GM18502 (cell line): Measurements from ENCODE around the gene HOXC9.

Source experiments
- ATAC-seq: cut with Tn5 transposase; IDR thresholded peaks from one replicate; pipeline ENCODE4 v1.9.1; 2021; ENCODE audit warnings: mild to moderate bottlenecking; ENCODE audit not compliant: unreplicated experiment, poor library complexity

HOXC9 gene

DNA sequence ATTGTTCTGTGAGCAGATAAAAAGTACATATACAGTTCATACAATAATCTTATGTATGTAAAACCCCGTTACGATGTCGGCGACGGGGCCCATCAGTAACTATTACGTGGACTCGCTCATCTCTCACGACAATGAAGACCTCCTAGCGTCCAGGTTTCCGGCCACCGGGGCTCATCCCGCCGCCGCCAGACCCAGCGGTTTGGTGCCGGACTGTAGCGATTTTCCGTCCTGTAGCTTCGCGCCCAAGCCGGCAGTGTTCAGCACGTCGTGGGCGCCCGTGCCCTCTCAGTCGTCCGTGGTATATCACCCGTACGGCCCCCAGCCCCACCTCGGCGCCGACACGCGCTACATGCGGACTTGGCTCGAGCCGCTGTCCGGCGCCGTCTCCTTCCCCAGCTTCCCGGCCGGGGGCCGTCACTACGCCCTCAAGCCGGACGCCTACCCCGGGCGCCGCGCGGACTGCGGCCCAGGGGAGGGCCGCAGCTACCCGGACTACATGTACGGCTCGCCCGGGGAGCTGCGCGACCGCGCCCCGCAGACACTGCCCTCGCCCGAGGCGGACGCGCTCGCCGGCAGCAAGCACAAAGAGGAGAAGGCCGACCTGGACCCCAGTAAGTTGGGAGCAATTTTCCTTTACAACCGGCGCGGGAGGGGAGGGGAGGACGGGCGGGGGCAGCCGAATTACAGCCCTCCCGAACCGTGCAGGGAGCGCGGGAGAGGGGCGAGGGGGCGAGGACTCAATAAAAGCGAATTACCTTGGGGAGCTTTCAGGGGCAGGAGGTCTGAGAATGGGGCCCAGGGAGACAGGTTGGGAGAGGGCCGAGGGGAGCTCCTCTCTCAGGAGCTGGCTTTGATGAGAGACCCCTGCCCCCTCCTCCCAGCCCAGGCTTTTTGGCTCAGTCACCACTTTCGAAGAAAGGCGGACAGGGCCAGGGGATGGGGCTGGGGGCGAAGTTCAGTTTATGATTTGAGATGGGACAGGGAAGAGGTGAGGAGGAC is at the start of gene HOXC9:
HOXC9 (plus strand) TSS at position 46 of the 999 bp plus-strand sequence; CDS start at position 74, 28 bp downstream.
- ATAC-seq, result no peak

DNA sequence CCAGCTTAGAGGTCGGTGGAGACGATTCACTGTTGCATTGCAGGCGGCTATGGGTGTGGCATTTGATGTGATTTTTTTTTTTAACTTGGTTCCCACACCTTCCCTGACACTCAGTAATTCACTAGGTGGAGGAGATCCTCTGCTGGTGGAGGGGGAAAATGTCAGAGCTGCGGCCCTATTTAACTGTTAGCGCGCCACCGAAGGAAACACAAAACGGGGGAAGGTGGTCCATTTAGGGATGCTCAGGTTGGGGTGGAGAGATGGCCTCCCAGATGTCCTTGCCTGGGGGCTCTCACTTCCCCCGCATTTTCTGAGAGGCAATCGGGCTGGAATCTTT is 49.6 kb upstream of the HOXC9 start:
- ATAC-seq, result no peak

DNA sequence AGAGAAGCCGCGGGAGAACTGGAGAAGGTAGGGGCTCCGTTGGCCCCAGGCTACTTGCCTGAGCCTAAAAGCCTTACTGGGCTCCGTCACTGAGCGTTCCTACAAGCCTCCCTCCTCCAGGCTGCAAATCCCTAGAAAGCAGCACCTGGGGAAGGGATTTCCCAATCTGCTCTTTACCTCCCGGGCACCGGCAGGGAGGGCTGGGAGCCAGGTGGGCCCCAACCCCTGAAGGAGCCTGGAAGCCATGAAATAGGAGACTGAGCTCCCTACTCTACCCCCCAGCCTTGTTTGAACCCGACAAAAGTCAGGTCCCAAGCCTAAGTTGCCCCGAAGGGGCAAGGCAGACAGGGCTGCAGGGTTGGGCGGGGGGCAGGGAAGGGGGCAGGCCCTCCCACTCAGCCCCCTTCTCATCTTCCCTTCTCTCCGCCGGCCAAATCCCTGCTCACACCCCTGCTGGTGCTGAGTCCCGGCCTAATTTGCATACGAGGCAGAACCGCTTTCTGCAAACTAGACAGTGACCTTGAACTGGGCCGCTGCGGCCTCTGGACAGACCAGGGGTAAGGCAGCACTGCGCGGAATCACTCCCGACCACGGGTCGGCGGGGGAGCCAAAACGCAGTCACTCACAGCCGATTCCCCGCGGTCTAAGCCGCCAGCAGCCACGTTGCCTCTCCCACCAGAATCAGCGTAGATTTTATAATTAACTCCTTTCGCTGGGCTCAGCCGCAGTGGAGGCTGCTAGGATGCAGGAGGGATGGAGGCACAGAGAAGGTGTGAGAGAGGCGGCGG is 49.0 kb upstream of the HOXC9 start:
- ATAC-seq, result no peak

DNA sequence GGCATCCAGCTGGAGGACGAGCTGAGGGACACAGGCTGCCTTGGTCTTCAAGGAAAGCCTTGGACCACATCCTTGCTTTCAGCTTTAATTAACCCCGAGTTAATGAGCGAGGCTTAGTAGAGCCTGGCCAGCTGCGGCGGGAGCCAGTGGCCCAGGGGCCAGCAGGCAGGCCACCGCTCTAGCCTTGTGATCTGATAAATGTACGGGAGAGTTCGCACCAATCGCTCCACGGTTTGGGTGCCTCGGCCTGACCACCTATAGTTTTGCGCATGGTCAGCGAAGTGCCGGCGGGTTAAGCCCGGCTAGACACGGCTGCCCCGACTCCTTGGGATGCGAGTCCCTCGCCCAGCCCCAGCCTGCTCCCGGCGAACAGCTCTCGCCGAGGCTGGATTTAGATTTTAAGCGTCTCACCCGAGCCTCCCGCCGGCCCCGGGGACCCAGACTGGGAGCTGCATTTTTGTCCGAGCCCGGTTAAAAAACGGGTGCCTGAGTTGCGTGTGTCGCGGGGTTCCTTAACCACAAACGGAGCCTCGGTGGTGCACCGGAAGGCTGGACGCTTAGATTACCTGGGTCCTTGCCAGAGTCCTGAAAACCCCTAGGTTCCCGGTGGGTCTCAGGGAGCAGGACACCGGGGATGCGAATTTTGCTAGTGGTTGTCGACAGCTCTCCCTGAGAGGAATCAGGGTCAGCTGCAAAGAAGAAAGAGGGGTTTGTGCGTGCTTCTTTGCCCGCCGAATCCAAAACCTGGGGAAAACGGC is 48.2 kb upstream of the HOXC9 start:
- ATAC-seq, result no peak

DNA sequence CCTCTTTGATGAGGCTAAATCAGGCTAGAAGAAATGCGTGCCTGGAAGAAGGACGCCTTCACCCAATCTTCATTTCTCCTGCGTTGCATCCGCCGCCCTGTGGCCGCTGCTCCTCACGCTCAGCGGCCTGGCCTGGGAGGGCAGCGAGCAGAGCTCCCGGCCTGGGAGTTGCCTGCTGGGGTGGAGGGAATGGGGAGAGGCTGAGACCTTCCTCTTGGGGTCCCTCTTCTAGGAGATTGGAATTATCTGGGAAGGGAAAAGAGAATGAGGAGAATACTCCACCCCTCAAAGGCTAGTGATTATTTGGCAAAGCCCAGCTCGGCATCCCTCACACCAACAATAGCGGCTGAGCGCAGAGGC is 47.6 kb upstream of the HOXC9 start:
- no peak for ATAC-seq

DNA sequence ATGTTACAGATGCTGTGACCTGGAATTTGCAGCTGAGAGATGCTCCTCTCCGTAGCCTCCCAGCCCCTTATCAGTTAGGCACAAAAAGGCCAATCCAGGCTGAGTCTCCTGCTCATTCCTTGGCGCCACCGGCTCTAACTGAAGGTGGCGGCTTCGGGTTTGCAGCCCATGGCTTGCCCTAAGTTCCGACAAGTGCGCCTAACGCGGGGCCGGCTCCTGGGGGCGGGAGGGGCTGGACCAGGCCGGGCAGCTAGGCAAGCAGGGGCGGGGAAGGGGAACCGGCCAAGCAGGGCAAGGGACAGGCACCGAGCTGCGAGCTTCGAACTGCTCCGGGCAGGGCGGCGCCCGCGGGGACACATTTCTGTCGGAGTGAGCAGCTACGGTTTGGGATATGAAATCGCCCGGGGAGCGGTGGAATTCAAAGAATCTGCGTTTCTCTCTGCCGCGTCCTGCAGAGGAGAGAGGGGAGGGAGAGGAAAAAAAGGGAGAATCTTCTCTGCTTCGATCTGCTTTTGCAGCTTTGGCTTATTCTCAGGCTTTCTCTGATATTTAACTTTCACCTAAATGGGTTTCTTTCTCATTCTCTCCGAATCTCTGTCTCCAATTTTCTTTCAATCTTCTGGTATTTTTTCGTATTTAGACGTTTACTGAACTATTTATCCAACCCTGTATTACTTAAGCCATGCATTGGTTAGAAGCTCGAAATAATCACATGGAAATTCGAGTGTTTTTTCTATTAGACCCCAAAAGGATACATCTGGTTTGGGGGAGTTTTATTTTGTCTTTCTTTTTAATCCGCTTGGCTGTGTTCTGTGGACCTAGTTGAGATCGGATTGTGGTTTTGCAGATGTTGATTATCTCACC is 46.9 kb upstream of the HOXC9 start:
- no peak for ATAC-seq

DNA sequence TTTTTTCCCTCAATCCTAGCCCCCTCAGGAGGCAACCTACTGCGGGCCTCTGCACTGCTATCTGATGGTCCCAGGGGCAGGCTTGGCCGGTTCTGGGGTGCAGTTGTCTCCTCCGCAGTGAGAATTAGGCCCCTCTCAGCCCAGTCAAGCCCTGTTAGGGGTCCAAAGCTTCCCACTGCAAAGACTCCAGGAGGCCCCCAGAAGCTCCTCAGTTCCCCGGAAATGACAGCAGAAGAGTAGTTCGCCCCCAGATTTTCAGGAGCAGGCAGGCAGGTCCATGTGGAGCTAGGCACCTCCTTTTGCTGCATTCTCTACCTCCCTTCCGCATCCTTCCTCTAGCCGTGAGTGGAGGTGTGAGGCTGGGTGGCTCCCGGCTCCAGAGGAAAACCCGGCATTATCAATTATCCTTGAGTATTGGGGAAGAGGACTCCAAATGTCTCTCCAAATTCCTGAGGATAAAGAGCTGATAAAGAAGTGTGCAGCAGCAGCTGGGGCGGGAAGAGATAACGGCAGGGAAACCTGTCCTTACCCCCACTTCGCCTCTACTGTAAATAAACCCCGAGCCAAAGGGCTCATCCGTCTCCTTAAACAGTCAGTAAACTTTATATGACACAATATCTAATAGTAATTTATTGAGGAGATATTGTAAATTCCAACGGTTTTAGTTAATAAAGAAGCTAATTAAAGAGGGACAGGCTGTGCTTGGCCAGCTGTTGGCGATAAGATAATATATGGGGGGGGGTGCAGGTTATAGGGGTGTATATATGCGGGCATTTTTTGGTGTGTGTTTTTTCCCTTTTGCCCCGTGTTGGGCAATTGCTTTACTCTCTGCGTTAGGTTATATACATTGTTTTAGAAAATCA is 45.9 kb upstream of the HOXC9 start:
- no peak for ATAC-seq

DNA sequence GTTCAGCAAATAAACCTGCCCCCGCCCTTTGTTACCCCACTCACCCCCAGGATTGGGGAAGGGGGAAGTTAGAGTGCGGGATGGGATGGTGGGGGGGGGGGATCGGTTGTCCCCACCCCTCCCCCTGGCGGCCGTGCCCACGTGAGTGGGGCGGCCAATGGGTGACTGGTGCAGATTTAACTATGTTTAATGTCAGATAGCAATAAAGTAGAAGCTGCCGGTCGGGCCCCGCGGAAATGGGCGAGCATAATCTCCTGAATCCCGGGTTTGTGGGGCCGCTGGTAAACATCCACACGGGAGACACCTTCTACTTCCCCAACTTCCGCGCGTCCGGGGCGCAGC is 45.3 kb upstream of the HOXC9 start, which contains the start of gene HOXC12:
HOXC12 (plus strand) TSS at position 210 of the 342 bp plus-strand sequence; CDS start at position 237, 27 bp downstream.
- no peak for ATAC-seq

DNA sequence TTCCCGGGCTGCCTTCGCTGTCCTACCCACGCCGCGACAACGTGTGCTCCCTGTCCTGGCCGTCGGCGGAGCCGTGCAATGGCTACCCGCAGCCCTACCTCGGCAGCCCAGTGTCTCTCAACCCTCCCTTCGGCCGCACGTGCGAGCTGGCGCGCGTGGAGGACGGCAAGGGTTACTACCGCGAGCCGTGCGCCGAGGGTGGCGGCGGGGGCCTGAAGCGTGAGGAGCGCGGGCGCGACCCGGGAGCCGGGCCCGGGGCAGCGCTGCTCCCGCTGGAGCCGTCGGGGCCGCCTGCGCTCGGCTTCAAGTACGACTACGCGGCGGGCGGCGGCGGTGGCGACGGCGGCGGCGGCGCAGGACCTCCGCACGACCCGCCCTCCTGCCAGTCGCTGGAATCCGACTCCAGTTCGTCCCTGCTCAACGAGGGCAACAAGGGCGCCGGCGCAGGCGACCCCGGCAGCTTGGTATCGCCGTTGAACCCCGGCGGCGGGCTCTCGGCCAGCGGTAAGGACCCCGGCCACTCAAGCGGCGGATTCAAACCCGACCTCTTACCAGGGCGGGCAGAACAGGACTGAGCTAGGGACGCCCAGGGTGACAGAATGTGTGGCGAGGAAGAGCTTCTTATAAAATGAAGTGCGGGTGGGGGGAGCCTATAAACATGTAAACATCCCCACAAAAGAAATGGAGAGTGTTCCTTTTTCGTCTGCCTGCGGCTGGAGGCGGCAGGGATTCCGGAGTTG is 44.8 kb upstream of the HOXC9 start:
- no peak for ATAC-seq

DNA sequence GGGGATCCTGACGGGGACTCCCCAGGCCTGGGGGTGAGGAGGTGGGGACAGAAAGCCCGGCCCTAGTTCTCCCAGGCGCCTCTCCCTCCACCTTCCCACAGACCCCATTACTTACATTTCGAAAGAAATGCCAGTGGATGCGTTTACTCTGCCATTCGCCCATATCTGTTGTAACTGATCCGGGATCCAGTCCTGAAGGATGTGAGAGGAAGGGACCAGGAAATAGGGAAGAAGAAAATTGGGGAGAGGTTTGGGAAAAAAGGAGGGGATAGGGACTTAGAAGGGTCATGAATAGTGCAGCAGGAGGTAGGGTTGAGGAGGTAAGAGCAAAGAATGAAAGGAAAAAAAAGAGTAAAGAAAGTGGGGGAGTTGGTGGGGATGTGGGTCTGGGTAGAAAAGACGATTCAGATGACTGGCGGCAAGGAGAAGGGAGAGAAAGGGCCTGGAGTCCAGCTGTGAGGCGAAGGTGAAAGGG is 44.1 kb upstream of the HOXC9 start:
- ATAC-seq, result no peak

DNA sequence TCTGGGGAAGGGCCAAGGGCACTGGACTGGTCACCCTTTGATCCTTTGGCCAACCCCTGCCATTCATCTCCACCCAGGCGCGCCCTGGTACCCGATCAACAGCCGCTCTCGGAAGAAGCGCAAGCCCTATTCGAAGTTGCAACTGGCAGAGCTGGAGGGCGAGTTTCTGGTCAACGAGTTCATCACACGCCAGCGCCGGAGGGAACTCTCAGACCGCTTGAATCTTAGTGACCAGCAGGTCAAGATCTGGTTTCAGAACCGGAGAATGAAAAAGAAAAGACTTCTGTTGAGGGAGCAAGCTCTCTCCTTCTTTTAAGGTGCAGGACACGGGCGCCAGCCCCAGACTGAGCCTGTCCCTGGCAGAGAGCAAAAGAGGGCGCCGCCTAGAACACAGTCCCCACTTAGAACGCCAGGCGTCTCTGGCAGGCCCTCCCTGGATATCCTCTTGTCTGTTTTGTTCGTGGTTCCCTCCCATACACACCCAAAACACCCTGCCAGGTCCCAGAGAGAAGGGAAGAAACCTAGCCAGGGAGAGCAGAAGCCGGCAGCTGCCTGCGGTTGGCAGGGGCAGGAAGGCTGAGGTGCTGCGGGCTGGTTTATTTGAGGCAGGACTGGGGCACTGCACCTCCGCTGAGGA is 43.6 kb upstream of the HOXC9 start:
- ATAC-seq, result no peak

DNA sequence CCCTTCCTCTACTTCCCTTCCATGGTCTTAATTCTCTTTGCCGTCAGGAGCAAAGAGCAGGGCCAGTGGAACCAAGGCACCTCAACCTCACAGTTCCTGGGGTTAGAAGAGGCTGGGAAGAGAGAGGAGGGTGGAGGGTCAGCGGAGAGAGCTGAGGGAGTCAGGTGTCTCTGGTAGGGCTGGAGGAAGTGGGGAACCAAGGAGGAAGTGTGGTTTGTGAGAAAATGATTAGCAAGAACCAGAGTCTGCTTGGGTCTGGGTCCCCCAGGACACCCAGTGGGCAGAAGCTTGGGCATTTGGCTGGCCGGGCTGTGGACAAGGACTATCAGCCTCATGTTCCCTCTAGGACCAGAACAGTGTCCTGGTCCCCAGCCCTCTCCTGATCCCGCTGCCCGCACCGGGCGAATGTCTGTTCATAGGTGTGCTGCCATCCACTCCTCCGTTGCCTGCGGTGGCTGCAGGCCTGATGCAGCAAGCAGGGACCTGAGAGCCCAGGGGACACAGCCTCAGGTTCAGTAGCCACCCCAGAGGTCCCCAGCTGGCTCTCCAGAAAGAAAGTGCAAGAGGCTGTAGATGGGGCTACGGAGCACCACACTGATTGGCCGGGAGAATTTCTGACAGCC is 42.9 kb upstream of the HOXC9 start:
- ATAC-seq, result no peak

DNA sequence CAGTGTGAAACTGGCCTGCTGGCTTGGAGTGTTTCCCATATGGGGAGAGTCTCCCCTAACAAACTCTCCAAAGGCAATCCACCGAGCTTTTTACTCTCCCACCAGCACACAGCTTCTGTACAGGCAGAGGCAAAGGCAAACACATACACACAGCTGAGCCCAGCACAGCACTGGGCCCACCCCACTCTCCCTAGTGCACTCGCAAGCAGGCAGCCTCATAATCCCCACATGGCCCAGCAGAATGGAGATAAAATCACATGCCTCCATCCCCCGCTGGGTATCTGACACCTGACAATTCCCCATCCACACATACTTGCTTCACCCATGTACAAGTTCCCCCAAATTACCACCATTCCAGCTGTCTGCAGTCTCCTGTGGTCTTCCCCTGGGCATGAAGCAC is 41.8 kb upstream of the HOXC9 start:
- ATAC-seq, result no peak

DNA sequence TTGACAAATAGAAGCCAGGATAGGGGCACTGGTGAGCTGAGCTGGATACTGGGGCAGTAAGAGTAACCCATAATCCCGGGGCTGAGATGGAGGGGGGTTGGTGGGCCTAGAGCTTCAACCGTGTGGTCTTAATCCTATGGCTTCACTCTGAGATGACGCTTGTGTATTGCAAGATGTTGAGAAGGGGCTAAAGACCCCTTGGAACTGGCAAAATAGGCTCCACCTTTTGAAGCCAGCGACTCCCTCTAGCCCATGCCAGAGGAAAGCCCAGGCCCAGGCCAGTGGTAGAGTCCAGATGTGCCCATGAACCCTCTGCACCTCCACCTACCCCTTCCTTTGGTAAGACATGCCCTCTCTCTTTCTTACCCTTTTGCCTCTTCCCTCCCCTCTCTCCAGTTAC is 40.6 kb upstream of the HOXC9 start:
- ATAC-seq, result no peak

DNA sequence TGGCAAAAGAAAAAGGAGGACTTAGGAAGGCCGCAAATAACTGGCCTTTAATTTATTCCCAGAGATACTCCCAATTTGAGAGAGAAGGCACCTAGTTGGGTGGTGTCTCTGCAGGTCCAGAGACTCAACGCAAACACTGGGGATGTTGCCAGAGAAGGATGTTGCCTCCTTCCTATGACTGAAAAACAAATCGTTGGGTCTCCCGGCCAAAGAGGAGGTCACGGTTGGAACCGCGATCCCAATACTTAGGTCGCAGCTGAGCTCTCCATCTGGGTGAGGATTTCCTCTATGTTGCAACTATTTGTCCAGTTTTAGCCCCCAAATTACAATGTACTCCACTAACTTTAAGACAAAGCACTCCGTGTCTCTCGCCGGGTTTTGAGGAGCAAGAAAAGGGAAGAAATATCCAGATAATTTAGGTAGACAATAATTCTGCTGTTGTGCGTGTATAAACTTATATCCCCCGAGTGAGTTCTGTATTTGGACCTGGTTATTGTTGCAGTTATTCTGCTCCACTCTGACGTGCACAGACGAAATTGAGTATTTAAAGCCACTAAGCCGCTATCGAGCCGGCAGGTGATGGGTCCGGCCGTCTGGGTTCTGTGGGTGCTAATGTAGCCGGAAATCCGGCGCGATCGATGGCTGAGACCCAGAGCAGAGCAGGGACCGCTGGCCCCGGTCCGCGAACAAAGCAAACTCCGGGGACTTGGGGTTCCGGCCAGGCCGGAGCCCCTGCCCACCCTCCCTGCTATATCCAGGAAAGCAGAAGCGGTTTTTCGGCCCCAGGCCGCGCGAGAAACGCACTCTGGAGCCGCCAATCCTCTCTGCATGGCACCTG is 39.6 kb upstream of the HOXC9 start:
- ATAC-seq, result no peak

DNA sequence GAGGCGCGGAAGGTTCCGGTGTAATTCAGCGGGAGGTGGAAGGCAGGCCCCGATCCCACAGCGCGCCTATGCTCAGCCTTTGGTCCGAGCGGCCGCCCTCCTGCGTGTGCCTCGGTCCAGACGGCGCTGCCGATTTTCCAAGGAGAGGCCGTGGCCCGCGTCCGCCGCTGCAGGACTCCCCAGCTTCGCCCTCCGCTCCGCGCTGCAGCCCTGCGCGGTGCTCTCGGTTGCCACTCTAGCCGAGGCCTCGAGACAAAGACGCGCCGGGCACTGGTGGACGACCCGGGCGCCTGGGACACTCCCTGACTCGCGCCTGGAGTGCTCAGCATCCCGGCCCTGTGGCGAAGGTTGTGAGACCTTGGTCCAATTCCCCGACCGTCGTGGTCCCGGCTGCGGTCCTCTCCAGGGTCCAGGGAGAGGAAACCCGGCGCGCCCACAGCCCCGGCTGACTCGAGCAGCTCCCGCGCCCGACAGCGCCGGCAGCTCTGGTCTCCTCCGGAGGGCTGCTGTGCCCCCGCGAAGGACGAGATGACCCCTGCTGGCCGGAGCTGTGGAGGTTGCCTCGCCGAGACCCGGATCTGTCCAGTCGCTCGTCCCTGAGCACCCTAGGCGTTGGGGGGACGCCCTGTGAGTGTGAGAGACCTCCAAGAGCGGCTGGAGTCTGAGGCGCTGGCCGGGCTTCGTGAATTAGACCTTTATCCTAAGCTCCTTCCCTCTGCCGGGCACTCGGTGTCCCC is 38.8 kb upstream of the HOXC9 start:
- no peak for ATAC-seq
